Liver (tissue), 9 donors: ENCODE measurements around the gene PHC3. TPM values are rescaled to one million over a fixed set of nuclear protein-coding genes. Genes with fewer than 3 reads are reported as not detected.
A peak's percentile ranks its signal among the peaks of the same experiment; 100 is the strongest.

Experiments used
- DNase-seq: peaks from one replicate; pipeline ENCODE4 v3.0.0-alpha.2; 2017; ENCODE audit warnings: low spot score
- H3K27ac ChIP-seq, 2 donors: one replicate each; pipeline ENCODE4 v1.7.0; 2013; ENCODE audit warnings: inconsistent platforms in 2 of 2, low read length in 2 of 2, control low read depth in 1 of 2, low read depth in 1 of 2, mild to moderate bottlenecking in 1 of 2
- H3K27me3 ChIP-seq, 4 donors: one replicate each; pipeline versions ENCODE4 v1.6.1 to v1.7.0; 2013; ENCODE audit warnings: low read length in 3 of 4, inconsistent platforms in 1 of 4, mild to moderate bottlenecking in 1 of 4, moderate library complexity in 1 of 4; ENCODE audit not compliant: control insufficient read depth in 4 of 4, insufficient read depth in 4 of 4
- H3K36me3 ChIP-seq, 4 donors: one replicate each; pipeline versions ENCODE4 v1.6.1 to v1.7.0; 2013; ENCODE audit warnings: low read length in 3 of 4, mild to moderate bottlenecking in 3 of 4, low read depth in 1 of 4, moderate library complexity in 1 of 4; ENCODE audit not compliant: control insufficient read depth in 4 of 4, insufficient read depth in 3 of 4
- H3K4me1 ChIP-seq, 4 donors: one replicate each; pipeline versions ENCODE4 v1.6.1 to v1.7.0; 2013; ENCODE audit warnings: low read length in 3 of 4, mild to moderate bottlenecking in 3 of 4, moderate library complexity in 1 of 4; ENCODE audit not compliant: control insufficient read depth in 4 of 4, insufficient read depth in 4 of 4
- H3K4me3 ChIP-seq, 3 donors: one replicate each; pipeline versions ENCODE4 v1.6.1 to v1.7.0; 2013; ENCODE audit warnings: low read length in 3 of 3, control low read depth in 1 of 3, low read depth in 1 of 3, mild to moderate bottlenecking in 1 of 3
- H3K9ac ChIP-seq, 2 donors: one replicate each; pipeline ENCODE4 v1.7.0; 2013; ENCODE audit warnings: low read length in 2 of 2, mild to moderate bottlenecking in 2 of 2, moderate library complexity in 2 of 2, control low read depth in 1 of 2, low read depth in 1 of 2
- H3K9me3 ChIP-seq, 4 donors: one replicate each; pipeline versions ENCODE4 v1.6.1 to v1.7.0; 2013; ENCODE audit warnings: low read length in 3 of 4; ENCODE audit not compliant: control insufficient read depth in 4 of 4
- EGR1 ChIP-seq, 2 donors: IDR thresholded peaks; 2 replicates each; pipeline ENCODE4 v1.6.1; 2016 to 2018; ENCODE audit warnings: antibody characterized with exemption in 2 of 2, low read depth in 2 of 2
- FOXA1 ChIP-seq: IDR thresholded peaks from 2 replicates; pipeline ENCODE4 v1.6.1; 2016; ENCODE audit warnings: antibody characterized with exemption
- FOXA2 ChIP-seq: IDR thresholded peaks from 2 replicates; pipeline ENCODE4 v1.6.1; 2016; ENCODE audit warnings: antibody characterized with exemption
- GABPA ChIP-seq, 2 donors: IDR thresholded peaks in 1 of 2; conservative IDR thresholded peaks in 1 of 2; 2 replicates each; pipeline ENCODE4 v1.6.1; 2016; ENCODE audit warnings: antibody characterized with exemption in 2 of 2, mild to moderate bottlenecking in 1 of 2, moderate library complexity in 1 of 2
- HNF4A ChIP-seq, 2 donors: conservative IDR thresholded peaks; 2 replicates each; pipeline ENCODE4 v1.6.1; 2016; ENCODE audit warnings: antibody characterized with exemption in 2 of 2, mild to moderate bottlenecking in 2 of 2
- HNF4G ChIP-seq: IDR thresholded peaks from 2 replicates; pipeline ENCODE4 v1.6.1; 2016; ENCODE audit warnings: antibody characterized with exemption
- JUND ChIP-seq, 2 donors: IDR thresholded peaks; 2 replicates each; pipeline ENCODE4 v1.6.1; 2016; ENCODE audit warnings: antibody characterized with exemption in 2 of 2
- NR2F2 ChIP-seq: IDR thresholded peaks from 2 replicates; pipeline ENCODE4 v1.6.1; 2016; ENCODE audit warnings: antibody characterized with exemption
- RAD21 ChIP-seq, 2 donors: IDR thresholded peaks; 2 replicates each; pipeline ENCODE4 v1.6.1; 2016; ENCODE audit warnings: antibody characterized with exemption in 2 of 2, mild to moderate bottlenecking in 2 of 2
- RXRA ChIP-seq, 2 donors: IDR thresholded peaks; 2 replicates each; pipeline ENCODE4 v1.6.1; 2017 to 2018; ENCODE audit warnings: antibody characterized with exemption in 2 of 2, mild to moderate bottlenecking in 1 of 2
- SP1 ChIP-seq: IDR thresholded peaks from 2 replicates; pipeline ENCODE4 v1.6.1; 2018; ENCODE audit warnings: antibody characterized with exemption, mild to moderate bottlenecking
- TAF1 ChIP-seq: conservative IDR thresholded peaks from 2 replicates; pipeline ENCODE4 v1.6.1; 2016; ENCODE audit warnings: antibody characterized with exemption, mild to moderate bottlenecking
- WGBS: extraction: QIAGEN DNeasy Blood & Tissue Kit; methylation state at CpG from one replicate; pipeline ENCODE4 v1.1.7; 2013; 5-methylcytosine and 5-hydroxymethylcytosine counted together
- polyA plus RNA-seq, 2 donors: library from polyadenylated mRNA; stranded (reverse) in 1 of 2; unstranded in 1 of 2; fragments of 200-250 nt in 1 of 2; fragments of >200 nt in 1 of 2; fragmentation: Nextera tagmentation in 1 of 2; extraction: Ambion mirVana in 1 of 2; gene quantifications; one replicate each; pipeline versions ENCODE4 v1.2.1 to v1.2.3, GENCODE V29; 2013 to 2015
- total RNA-seq, 2 donors: library from RNA; depleted of rRNA; stranded (reverse); fragments of >200 nt; gene quantifications; one replicate each; pipeline ENCODE4 v1.2.3, GENCODE V29; 2014
- TF ChIP-seq, protein P1 (sequence below): IDR thresholded peaks from 2 replicates; pipeline ENCODE4 v1.6.1; 2016; ENCODE audit warnings: antibody characterized with exemption
- TF ChIP-seq, protein P2 (sequence below): IDR thresholded peaks from 2 replicates; pipeline ENCODE4 v1.6.1; 2016; ENCODE audit warnings: antibody characterized with exemption
- TF ChIP-seq, protein P3 (sequence below): IDR thresholded peaks from 2 replicates; pipeline ENCODE4 v1.6.1; 2016; ENCODE audit warnings: antibody characterized with exemption
- TF ChIP-seq, protein P4 (sequence below): fragments of 150-350 bp; IDR thresholded peaks from 2 replicates; pipeline ENCODE4 v1.5.1; 2017; ENCODE audit warnings: improper control_type of control experiment, low read depth, low read length; ENCODE audit not compliant: missing input control
- TF ChIP-seq, protein P5 (sequence below): IDR thresholded peaks from 2 replicates; pipeline ENCODE4 v1.6.1; 2016; ENCODE audit warnings: antibody characterized with exemption, mild to moderate bottlenecking
- donor health status: healthy.
- donor health status: healthy.
- donor health status: healthy.
- donor health status: healthy.
- donor health status: healthy.

The PHC3 gene
- total and polyA plus RNA-seq, 4 donors: 3.9 to 44.7 (median 24.2) TPM

DNA sequence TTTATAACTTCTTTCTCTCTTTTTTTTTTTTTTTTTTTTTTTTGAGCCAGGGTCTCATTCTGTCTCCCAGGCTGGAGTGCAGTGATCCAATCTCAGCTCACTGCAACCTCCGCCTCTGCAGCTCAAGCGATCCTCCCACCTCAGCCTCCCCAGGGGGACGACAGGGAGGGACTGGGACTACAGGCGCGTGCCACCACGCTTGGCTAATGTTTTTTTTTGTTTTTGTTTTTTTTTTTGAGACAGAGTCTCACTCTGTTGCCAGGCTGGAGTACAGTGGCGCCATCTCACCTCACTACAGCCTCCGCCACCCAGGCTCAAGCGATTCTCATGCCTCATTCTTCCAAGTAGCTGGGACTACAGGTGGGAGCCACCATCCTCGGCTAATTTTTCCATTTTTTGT is 23.0 kb upstream of the PHC3 start:
- no peak for DNase-seq
- TF ChIP-seq, protein P1, sequence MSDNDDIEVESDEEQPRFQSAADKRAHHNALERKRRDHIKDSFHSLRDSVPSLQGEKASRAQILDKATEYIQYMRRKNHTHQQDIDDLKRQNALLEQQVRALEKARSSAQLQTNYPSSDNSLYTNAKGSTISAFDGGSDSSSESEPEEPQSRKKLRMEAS: no peak
- no peak for TF ChIP-seq TAF1
- no peak overlapping the region for H3K27ac ChIP-seq
- H3K4me1 ChIP-seq: peaks cover 0 to 6% (median 0%) of the 10 kb centered on the region in 4 donors
- no peaks in the 10 kb centered on the region for H3K27me3 ChIP-seq
- 96% methylated on average over 10 of the region's 10 CpGs for WGBS
- no peak overlapping the region for H3K9ac ChIP-seq
- no peaks in the 10 kb centered on the region for H3K9me3 ChIP-seq
- H3K4me3 ChIP-seq: no peak overlapping the region
- H3K36me3 ChIP-seq: no peaks in the 10 kb centered on the region

DNA sequence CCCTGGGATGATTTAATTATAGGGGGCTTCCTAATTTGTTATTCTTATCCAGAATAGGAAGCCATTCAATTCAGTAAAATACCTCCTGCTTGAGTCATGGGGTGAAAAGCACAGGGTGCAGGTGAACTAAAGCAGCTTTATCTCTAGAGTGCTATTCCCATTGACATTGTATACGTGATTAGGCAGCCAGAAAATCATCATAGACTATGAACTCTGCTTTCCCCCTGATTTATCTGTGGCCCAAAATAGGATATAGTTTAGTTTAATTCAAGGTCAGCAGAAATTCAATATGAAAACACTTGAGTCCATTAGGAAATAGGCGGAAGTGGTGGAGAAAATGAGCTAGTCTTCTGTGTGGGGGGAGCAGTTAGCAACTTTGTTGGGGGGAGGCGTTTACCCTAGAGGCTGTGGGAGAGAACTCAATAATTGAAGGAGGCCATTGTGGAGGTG is 22.5 kb upstream of the PHC3 start:
- Histone ChIP-seq H3K36me3 (no peaks in the 10 kb centered on the region), H3K9ac (no peak overlapping the region), H3K27me3 (no peaks in the 10 kb centered on the region), H3K9me3 (no peaks in the 10 kb centered on the region), H3K27ac (no peak overlapping the region), H3K4me3 (no peak overlapping the region), H3K4me1 (peaks cover 0 to 6% (median 0%) of the 10 kb centered on the region in 4 donors)
- TF ChIP-seq, protein P2, sequence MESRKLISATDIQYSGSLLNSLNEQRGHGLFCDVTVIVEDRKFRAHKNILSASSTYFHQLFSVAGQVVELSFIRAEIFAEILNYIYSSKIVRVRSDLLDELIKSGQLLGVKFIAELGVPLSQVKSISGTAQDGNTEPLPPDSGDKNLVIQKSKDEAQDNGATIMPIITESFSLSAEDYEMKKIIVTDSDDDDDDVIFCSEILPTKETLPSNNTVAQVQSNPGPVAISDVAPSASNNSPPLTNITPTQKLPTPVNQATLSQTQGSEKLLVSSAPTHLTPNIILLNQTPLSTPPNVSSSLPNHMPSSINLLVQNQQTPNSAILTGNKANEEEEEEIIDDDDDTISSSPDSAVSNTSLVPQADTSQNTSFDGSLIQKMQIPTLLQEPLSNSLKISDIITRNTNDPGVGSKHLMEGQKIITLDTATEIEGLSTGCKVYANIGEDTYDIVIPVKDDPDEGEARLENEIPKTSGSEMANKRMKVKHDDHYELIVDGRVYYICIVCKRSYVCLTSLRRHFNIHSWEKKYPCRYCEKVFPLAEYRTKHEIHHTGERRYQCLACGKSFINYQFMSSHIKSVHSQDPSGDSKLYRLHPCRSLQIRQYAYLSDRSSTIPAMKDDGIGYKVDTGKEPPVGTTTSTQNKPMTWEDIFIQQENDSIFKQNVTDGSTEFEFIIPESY: no peak
- TF ChIP-seq RXRA (IDR thresholded peaks at IDR 0.05): peak in 1 of 2 donors; percentile 57
- WGBS: 71% methylated on average over 3 of the region's 3 CpGs
- no peak for DNase-seq

DNA sequence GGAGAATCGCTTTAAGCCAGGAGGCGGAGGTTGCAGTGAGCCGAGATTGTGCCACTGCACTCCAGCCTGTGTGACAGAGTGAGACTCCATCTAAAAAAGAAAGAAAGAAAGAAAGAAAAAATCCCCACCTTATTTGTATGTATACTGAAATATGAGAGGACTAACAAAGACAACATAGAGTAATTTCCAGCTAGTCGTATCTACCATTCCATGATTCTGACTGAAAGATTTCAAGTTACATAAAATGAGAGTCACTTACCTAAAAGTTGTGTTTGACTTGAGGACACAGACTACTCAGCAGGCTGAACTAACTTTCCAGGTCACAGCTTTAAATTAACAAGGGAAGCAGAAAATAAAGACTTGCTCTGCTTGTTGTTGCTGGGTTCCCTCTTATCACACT is 21.9 kb upstream of the PHC3 start:
- 68% methylated on average over 4 of the region's 4 CpGs for WGBS

More for the DNA sequence above, 21.9 kb upstream of the PHC3 start:
- H3K4me3 ChIP-seq: no peak overlapping the region
- no peaks in the 10 kb centered on the region for H3K9me3 ChIP-seq
- H3K36me3 ChIP-seq: no peaks in the 10 kb centered on the region
- no peak for DNase-seq
- H3K4me1 ChIP-seq: peaks cover 0 to 6% (median 0%) of the 10 kb centered on the region in 4 donors
- no peaks in the 10 kb centered on the region for H3K27me3 ChIP-seq
- no peak overlapping the region for H3K9ac ChIP-seq
- no peak overlapping the region for H3K27ac ChIP-seq
- TF ChIP-seq HNF4A (conservative IDR thresholded peaks at IDR 0.05) (no peak), HNF4G (no peak), FOXA1 (no peak), GABPA (IDR thresholded peaks at IDR 0.05 in 1 of 2, conservative IDR thresholded peaks at IDR 0.05 in 1 of 2) (no peak), RXRA (IDR thresholded peaks at IDR 0.05) (no peak), FOXA2 (no peak), JUND (IDR thresholded peaks at IDR 0.05) (no peak), SP1 (no peak), RAD21 (IDR thresholded peaks at IDR 0.05) (no peak), EGR1 (IDR thresholded peaks at IDR 0.05; ENCODE audit: low read depth in 2 of 2) (no peak), TAF1 (no peak), NR2F2 (no peak)
- TF ChIP-seq, protein P3, sequence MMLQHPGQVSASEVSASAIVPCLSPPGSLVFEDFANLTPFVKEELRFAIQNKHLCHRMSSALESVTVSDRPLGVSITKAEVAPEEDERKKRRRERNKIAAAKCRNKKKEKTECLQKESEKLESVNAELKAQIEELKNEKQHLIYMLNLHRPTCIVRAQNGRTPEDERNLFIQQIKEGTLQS: no peak
- TF ChIP-seq, protein P4, sequence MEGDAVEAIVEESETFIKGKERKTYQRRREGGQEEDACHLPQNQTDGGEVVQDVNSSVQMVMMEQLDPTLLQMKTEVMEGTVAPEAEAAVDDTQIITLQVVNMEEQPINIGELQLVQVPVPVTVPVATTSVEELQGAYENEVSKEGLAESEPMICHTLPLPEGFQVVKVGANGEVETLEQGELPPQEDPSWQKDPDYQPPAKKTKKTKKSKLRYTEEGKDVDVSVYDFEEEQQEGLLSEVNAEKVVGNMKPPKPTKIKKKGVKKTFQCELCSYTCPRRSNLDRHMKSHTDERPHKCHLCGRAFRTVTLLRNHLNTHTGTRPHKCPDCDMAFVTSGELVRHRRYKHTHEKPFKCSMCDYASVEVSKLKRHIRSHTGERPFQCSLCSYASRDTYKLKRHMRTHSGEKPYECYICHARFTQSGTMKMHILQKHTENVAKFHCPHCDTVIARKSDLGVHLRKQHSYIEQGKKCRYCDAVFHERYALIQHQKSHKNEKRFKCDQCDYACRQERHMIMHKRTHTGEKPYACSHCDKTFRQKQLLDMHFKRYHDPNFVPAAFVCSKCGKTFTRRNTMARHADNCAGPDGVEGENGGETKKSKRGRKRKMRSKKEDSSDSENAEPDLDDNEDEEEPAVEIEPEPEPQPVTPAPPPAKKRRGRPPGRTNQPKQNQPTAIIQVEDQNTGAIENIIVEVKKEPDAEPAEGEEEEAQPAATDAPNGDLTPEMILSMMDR: no peak
- TF ChIP-seq, protein P1: no peak
- TF ChIP-seq, protein P2: no peak
- TF ChIP-seq, protein P5, sequence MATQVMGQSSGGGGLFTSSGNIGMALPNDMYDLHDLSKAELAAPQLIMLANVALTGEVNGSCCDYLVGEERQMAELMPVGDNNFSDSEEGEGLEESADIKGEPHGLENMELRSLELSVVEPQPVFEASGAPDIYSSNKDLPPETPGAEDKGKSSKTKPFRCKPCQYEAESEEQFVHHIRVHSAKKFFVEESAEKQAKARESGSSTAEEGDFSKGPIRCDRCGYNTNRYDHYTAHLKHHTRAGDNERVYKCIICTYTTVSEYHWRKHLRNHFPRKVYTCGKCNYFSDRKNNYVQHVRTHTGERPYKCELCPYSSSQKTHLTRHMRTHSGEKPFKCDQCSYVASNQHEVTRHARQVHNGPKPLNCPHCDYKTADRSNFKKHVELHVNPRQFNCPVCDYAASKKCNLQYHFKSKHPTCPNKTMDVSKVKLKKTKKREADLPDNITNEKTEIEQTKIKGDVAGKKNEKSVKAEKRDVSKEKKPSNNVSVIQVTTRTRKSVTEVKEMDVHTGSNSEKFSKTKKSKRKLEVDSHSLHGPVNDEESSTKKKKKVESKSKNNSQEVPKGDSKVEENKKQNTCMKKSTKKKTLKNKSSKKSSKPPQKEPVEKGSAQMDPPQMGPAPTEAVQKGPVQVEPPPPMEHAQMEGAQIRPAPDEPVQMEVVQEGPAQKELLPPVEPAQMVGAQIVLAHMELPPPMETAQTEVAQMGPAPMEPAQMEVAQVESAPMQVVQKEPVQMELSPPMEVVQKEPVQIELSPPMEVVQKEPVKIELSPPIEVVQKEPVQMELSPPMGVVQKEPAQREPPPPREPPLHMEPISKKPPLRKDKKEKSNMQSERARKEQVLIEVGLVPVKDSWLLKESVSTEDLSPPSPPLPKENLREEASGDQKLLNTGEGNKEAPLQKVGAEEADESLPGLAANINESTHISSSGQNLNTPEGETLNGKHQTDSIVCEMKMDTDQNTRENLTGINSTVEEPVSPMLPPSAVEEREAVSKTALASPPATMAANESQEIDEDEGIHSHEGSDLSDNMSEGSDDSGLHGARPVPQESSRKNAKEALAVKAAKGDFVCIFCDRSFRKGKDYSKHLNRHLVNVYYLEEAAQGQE: no peak
